Measurements from ENCODE around the gene MAP4K3. TPM values are rescaled to one million over a fixed set of nuclear protein-coding genes. Genes with fewer than 3 reads are reported as not detected.

MAP4K3 gene
- total and polyA plus RNA-seq, 9 of the 15 experiments (the other 6 are each of a cell fraction or from before 2014, with no cell fraction given) = 3.1 to 30.0 (median 16.9) TPM

- ATAC-seq = no peak
- Histone ChIP-seq H3K9ac (ENCODE audit: insufficient read depth in 1 of 2, low read depth in 2 of 2, low read length in 2 of 2) (no peak overlapping the region), H3K4me1 (replicated peaks in 1 of 2; ENCODE audit: control insufficient read depth in 2 of 2, insufficient read depth in 2 of 2, low read length in 2 of 2) (no peaks in the 10 kb centered on the region), H3K4me2 (ENCODE audit: insufficient read depth, low read length) (no peak overlapping the region), H3K4me3 (no peak overlapping the region), H3K9me3 (replicated peaks; ENCODE audit: control insufficient read depth, insufficient read depth, low read depth, low read length) (no peaks in the 10 kb centered on the region), H3K36me3 (ENCODE audit: control insufficient read depth, insufficient read depth, low read length) (peaks cover 62% of the 10 kb centered on the region), H4K20me1 (replicated peaks; ENCODE audit: control insufficient read depth, insufficient read depth, low read length) (no peaks in the 10 kb centered on the region), H3K9me1 (ENCODE audit: control insufficient read depth, insufficient read depth, low read length) (no peaks in the 10 kb centered on the region), H3K27ac (ENCODE audit: extremely low read depth, low read depth, low read length) (no peak overlapping the region), H2AFZ (ENCODE audit: low read depth, low read length) (no peak overlapping the region), H3K27me3 (ENCODE audit: control insufficient read depth in 2 of 2, insufficient read depth in 2 of 2, low read length in 2 of 2) (no peaks in the 10 kb centered on the region), H3K79me2 (ENCODE audit: control insufficient read depth, insufficient read depth, low read length) (no peaks in the 10 kb centered on the region)
- no peak for TF ChIP-seq ZNF174 (CRISPR knock-in tag; IDR thresholded peaks at IDR 0.05)
- TF ChIP-seq GATAD2B (IDR thresholded peaks at IDR 0.05; ENCODE audit: borderline replicate concordance) = no peak
- no peak for TF ChIP-seq PRMT5 (CRISPR knock-in tag; IDR thresholded peaks at IDR 0.05)
- TF ChIP-seq IFI16 (CRISPR knock-in tag; IDR thresholded peaks at IDR 0.05) = no peak
- no peak for TF ChIP-seq ZZZ3 (IDR thresholded peaks at IDR 0.05)
- no peak for TF ChIP-seq USF1 (CRISPR knock-in tag; IDR thresholded peaks at IDR 0.05)
- no peak for TF ChIP-seq TAF15 (IDR thresholded peaks at IDR 0.05; ENCODE audit: low read depth, low read length)
- no peak for TF ChIP-seq SMARCA4 (IDR thresholded peaks at IDR 0.05)
- TF ChIP-seq MAFG (tag; conservative IDR thresholded peaks at IDR 0.05) = no peak
- TF ChIP-seq ZBTB5 (IDR thresholded peaks at IDR 0.05) = no peak
- TF ChIP-seq KDM1A (IDR thresholded peaks at IDR 0.05) = no peak
- no peak for TF ChIP-seq MYBL2 (IDR thresholded peaks at IDR 0.05; ENCODE audit: low read depth)
- no peak for TF ChIP-seq MYBL2 (CRISPR knock-in tag; IDR thresholded peaks at IDR 0.05; ENCODE audit: borderline replicate concordance)
- no peak for TF ChIP-seq ZNF766 (CRISPR knock-in tag; conservative IDR thresholded peaks at IDR 0.05)
- no peak for TF ChIP-seq EP300 (IDR thresholded peaks at IDR 0.05; ENCODE audit: low read length)
- TF ChIP-seq GTF2B (IDR thresholded peaks at IDR 0.05; ENCODE audit: extremely low read depth, insufficient read length) = no peak
- TF ChIP-seq ATF2 (CRISPR knock-in tag; IDR thresholded peaks at IDR 0.05) = no peak
- TF ChIP-seq ZC3H11A (IDR thresholded peaks at IDR 0.05; ENCODE audit: low read depth, low read length) = no peak
- TF ChIP-seq RFX1 (IDR thresholded peaks at IDR 0.05) = no peak
- WGBS (ENCODE audit: insufficient coverage, low coverage, missing lambda C conversion rate) = 100% methylated on average over 1 of the region's 1 CpG
- no peak for DNase-seq (ENCODE audit: extremely low read depth in 1 of 4, low spot score in 3 of 4)
- FAIRE-seq = no peak
- POLR2A ChIA-PET = interaction anchor here (1.7 kb wide), 1 partner anchor 403 kb away, joined by 3 read pairs; no protein-coding TSS in a partner anchor
- in situ Hi-C loops (cut with MboI) (no loop called here), intact Hi-C loops (cut with micrococcal nuclease) (no loop called here)
- no TSS peak for BruUV-seq (replicated peaks)
- CTCF ChIA-PET (ENCODE audit: low intra/inter-chr PET ratio) = no interaction called here
These were observed 162.1 kb downstream of the MAP4K3 start for GRCh38 chr2:39275016-39275415.
